D721Med (cell line): ENCODE data around the gene HEY2.
"Not testable (repeated sequence)": the region's sequence is repeated elsewhere in the genome, so short reads cannot be mapped to it uniquely, and the experiment has no call there.

Source experiments
- DNase-seq: peaks from one replicate; pipeline ENCODE4 v3.0.0; 2011; ENCODE audit warnings: low spot score; ENCODE audit not compliant: insufficient read length
- FAIRE-seq: peaks from 2 replicates; lab custom pipeline; 2011; peaks lifted over from hg19 to GRCh38; lab: Jason Lieb, UNC
- TF ChIP-seq, protein P1 (sequence below): IDR thresholded peaks from 2 replicates; pipeline ENCODE4 v1.5.1; 2012; ENCODE audit warnings: mild to moderate bottlenecking, control low read depth; ENCODE audit not compliant: insufficient read depth; ENCODE audit errors: missing control alignments

Gene HEY2

DNA sequence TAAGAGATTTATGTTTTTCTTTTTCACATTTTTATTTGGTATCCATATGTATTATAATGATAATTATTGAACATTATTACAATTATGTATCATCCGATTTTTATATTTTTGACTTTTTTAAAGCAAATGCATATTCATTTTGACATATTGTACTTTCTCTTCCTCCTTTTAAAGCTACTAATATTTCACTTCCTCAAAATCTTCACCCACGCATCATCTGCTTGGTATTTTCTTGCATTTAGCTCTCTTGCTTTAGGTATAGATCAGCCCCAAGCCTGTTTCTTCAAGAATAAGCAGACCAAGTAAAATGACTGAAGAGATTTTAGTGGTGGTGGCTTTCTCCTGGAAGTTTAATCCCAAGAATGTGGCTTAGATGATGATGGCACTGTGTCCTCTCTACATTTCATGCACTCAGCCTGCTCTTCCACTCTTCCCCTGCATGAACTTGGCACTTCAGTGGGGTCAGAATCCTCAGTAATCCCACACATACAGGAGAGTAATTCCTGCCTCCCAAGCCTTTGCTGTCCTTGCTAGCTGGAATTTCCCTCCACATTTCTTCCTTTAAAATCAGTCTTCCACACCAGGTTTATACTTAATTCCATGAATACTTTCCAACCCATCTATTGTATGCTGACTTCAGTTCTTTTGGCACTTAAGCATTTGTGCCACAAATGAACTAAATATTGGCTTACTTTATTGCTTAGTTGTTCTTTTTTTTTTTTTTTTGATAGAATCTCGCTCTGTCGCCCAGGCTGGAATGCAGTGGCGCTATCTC is 49.5 kb downstream of the HEY2 start:
- TF ChIP-seq, protein P1, sequence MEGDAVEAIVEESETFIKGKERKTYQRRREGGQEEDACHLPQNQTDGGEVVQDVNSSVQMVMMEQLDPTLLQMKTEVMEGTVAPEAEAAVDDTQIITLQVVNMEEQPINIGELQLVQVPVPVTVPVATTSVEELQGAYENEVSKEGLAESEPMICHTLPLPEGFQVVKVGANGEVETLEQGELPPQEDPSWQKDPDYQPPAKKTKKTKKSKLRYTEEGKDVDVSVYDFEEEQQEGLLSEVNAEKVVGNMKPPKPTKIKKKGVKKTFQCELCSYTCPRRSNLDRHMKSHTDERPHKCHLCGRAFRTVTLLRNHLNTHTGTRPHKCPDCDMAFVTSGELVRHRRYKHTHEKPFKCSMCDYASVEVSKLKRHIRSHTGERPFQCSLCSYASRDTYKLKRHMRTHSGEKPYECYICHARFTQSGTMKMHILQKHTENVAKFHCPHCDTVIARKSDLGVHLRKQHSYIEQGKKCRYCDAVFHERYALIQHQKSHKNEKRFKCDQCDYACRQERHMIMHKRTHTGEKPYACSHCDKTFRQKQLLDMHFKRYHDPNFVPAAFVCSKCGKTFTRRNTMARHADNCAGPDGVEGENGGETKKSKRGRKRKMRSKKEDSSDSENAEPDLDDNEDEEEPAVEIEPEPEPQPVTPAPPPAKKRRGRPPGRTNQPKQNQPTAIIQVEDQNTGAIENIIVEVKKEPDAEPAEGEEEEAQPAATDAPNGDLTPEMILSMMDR: no peak
- FAIRE-seq (no peak), DNase-seq (no peak)

DNA sequence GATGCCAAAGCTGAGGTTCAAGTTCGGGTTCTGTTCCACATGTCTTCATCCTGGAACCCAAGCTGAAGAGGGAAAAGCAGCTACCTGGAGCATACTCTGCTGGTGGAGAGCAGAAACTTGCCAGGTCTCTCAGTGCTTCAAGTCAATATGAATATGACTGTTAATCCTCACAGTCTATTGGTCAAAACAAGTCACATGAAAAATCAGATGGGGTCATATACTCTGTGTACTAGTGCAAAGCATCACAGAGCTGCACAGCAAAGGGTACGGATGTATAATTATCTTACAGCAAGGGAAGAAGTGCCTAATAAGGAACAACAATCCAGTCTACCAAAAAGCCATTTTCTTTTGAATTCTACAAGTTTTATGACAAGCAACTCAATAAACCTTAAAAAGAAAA is 53.0 kb downstream of the HEY2 start:
- TF ChIP-seq, protein P1: no peak
- no peak for DNase-seq
- no peak for FAIRE-seq

DNA sequence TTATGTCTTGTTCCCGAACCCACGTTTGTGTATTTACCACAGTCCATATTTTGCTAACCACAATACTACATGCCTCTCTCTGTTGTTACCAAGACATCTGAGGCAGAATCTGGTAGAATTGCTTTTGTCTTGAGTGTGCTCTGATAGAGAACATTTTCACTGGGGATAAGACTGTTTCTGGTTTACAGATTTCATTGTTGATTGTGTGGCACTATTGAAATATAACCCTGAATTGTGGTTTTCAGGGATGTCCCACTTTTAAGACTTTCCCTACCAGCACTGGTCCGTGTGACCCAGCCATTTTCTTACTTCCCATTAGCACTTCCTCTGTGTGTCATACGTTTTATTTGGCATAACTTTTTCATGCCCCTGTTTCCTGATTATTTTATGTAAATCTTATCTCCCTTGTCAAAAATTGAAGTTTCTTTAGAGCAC is 53.5 kb downstream of the HEY2 start:
- FAIRE-seq (no peak), DNase-seq (no peak)
- TF ChIP-seq, protein P1: no peak

DNA sequence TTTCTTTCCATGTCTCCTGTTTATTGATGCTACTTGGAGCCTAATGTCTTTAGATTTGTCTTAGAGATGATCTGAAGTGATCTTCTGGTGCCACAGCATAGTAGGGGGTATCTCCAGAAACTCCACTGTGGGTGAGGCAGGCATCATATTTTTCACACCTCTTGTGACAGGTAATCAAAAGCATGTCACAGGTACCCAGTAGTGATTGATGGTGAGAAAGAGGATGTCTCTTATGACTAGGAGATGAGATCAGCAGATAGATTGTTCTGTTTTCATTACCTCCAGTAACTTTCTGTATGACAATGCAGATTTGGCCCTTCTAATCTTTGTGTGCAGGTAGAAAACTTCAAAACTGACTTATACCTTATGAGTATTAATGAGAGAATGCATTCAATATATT is 54.8 kb downstream of the HEY2 start:
- DNase-seq (no peak), FAIRE-seq (no peak)
- TF ChIP-seq, protein P1: no peak

DNA sequence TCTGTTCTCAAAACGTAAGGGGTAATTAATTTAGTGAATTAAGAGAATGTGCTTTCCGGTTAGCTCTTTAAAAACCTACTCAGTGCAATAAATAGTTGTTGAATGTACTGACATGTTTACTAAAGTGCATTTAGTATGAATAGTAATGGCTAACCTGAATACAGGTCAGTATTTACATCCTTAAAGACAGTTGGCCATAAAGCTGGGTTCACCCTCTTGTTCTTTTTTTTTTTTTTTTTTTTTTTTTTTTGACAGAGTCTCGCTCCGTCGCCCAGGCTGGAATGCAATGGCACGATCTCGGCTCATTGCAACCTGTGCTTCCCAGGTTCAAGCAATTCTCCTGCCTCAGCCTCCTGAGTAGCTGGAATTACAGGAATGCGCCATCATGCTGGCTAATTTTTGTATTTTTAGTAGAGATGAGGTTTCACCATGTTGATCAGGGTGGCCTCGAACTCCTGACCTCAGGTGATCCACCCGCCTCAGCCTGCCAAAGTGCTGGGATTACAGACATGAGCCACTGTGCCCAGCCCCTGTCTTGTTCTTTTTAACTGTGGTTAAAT is 55.5 kb downstream of the HEY2 start:
- not testable (repeated sequence) for FAIRE-seq, DNase-seq

DNA sequence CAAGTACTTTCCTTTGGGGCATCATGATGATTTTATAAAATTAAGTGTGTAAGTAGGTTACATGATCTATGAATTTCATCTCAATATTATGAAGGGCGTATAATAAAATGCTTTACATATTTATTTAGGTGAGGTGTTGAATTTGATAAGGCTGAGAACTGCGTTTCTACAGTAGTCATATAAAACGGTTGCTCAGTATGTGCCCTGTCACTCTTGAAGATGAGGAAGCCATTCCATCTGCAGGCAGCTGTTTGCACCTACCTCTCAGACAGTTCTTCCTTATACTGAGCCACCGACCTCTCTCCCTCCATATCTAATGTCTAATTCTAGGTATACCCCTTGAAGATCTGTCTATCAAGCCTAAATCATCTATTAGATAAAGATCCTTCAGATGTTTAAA is 57.4 kb downstream of the HEY2 start:
- TF ChIP-seq, protein P1: no peak
- FAIRE-seq (no peak), DNase-seq (no peak)

DNA sequence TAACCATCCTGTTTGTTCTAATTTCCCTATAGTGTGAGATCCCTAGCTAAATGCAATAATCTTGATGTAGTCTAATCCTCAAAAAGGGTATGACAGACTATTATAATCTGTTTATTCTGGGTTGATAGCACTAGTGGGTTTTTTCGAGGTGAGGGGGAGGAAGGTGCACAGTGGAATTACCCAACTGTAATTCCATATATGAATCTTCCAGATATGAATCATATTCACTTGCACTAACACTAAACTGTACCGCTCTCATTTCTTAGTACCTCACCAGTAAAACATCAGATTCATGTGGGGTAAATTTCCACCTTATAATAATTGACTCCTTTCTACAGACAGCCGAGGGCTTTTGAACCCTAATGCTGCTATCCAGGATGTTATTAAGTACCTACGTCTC is 57.9 kb downstream of the HEY2 start:
- TF ChIP-seq, protein P1: no peak
- FAIRE-seq: no peak
- DNase-seq: no peak

DNA sequence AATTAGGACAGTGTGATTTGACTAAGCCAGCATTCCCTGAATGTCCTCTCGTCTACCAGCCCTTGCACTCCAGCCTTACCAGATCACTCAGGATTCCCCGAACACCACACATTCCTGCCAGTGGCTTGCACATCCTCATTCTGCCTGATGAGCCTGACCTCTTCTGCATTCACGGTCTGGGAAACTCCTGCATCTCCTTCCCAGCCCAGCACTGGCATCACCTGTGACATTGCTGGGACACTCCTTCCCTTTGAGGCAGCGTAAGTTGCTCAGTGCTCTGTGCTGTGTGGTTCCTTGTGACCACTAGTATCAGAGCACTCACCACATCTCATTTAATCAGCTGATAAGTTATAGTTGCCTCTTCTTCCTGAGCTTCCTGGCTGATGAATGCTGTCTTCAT is 58.6 kb downstream of the HEY2 start:
- TF ChIP-seq, protein P1: no peak
- FAIRE-seq (no peak), DNase-seq (no peak)
